AG09319 (cell line): Measurements from ENCODE around the gene MICAL3.

Source experiments
- DNase-seq: peaks from one replicate; pipeline ENCODE4 v3.0.0-alpha.2; 2010; ENCODE audit warnings: low read depth; ENCODE audit errors: extremely low read depth
- TF ChIP-seq, protein P1 (sequence below): IDR thresholded peaks from 2 replicates; pipeline ENCODE4 v1.5.1; 2011; ENCODE audit warnings: low read depth, mild to moderate bottlenecking, inconsistent platforms, low read length, moderate library complexity

The MICAL3 gene

GRCh38 chr22:17962168-17962567, 62.2 kb downstream of the MICAL3 start:
- TF ChIP-seq, protein P1, sequence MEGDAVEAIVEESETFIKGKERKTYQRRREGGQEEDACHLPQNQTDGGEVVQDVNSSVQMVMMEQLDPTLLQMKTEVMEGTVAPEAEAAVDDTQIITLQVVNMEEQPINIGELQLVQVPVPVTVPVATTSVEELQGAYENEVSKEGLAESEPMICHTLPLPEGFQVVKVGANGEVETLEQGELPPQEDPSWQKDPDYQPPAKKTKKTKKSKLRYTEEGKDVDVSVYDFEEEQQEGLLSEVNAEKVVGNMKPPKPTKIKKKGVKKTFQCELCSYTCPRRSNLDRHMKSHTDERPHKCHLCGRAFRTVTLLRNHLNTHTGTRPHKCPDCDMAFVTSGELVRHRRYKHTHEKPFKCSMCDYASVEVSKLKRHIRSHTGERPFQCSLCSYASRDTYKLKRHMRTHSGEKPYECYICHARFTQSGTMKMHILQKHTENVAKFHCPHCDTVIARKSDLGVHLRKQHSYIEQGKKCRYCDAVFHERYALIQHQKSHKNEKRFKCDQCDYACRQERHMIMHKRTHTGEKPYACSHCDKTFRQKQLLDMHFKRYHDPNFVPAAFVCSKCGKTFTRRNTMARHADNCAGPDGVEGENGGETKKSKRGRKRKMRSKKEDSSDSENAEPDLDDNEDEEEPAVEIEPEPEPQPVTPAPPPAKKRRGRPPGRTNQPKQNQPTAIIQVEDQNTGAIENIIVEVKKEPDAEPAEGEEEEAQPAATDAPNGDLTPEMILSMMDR: no peak
- DNase-seq: no peak

DNA sequence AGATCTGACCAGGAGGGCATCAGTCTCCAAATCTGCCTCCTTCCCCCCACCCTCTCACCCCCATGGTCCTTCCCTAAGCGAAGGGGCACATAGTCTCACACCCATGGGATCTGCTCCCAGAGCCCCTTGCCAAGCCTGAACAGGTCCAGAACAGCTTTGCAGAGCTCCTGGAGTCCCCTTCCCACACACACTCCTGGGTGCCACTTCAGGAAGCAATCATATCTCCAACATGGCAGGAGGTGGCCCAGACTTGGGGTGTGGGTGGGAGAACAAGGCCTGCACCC, 63.0 kb downstream of the MICAL3 start:
- TF ChIP-seq, protein P1: no peak
- DNase-seq: no peak

DNA sequence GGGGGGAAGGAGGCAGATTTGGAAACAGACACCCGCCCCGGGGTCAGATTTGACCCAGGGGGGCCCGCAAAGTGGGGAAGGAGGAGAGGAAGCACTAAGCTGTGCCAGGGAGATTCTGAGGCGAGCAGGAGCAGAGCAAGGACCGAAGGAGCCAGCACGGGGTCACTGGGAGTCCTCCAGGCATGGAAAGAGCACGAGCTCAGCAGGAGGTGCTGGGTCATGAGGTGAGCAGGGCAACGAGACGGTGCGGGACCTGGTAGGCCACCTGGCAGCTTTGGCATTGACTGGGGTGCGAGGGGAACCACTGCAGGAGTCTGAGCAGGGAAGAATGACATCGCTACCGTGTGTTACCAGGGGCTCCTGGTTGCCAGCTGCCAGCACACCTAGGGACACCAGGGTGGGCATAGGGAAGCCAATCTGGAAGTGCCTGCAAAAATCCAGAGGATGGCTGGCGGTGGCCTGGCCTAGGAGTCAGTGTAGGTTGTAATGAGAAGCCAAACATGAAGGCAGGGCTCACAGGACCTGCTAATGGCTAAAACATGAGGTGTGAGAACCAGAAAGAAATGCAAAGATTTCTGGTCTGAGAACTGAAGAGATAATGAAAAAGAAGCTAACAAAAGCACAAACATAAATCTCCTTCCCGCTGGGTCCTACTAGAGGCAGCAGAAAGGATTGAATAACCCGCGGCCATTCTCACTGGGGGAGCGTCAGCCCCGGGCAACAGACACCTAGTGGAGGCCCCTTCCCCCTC, 63.5 kb downstream of the MICAL3 start:
- TF ChIP-seq, protein P1: no peak
- DNase-seq: no peak

GRCh38 chr22:17960011-17960410, 64.3 kb downstream of the MICAL3 start:
- DNase-seq: no peak
- TF ChIP-seq, protein P1: no peak

DNA sequence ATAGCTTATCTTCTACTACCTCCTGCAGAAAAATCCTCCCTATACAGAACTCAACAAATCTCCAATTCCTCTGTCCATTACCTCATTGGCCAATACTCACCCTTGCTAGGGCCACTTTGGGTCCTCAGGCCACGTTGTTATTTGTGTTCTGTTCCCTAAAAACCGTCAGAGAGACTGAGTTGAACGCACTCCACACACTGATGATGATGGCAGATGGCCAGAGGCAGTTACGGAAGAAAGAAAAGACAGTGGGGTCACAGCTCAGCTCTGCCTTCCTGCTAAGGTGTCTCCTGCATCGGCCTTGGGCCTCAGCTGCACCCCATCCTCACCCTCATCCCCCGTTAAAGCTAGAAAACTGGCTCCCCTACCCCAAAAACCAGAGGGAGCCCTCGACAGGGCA, 66.2 kb downstream of the MICAL3 start:
- no peak for DNase-seq
- TF ChIP-seq, protein P1: no peak

DNA sequence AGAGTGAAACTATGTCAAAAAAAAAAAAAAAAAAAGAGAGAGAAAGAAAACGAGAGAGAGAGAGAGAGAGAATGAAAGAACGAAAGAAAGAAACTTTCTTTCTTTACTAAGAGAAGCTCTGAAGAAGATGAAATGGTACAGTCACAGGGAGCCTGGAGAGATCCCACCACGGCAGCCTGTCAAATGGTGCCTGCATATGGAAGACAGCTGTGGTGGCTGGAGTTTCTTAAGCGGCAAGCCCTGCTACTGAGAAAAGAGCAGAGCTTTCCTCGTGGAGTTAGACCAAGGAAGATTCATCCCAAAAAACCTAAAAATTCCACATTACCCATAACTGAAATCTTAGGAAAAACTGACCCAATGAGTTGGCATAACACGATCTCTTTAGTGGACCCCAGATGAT, 66.7 kb downstream of the MICAL3 start:
- TF ChIP-seq, protein P1: no peak
- no peak for DNase-seq

DNA sequence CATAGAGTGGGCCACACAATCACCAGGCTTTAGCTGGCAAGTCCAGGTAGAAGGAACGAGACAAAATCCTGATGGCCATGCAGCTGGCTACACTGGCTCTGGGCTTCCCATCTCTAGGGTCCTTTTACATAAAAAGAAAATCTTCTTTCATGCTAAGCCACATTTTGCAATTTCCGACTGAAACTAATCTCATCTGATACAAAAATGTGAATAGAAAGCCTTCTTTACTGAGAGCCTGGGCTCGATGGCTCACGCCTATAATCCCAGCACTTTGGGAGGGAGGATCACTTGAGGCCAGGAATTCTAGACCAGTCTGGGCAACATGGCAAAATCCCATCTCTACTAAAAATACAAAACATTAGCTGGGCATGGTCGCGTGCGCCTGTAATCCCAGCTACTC, 67.2 kb downstream of the MICAL3 start:
- TF ChIP-seq, protein P1: no peak

More for the DNA sequence above, 67.2 kb downstream of the MICAL3 start:
- DNase-seq: no peak
